Stimulated activated CD8-positive, alpha-beta memory T cell treated with anti-CD3 and anti-CD28 coated beads, Interleukin-15, amount 100 ng/mL, for 4 hours (primary cell): Measurements from ENCODE around the gene GNRHR.

Experiments used
- DNase-seq, 2 donors: peaks; one replicate each; pipeline ENCODE4 v3.0.0-alpha.2; 2020; ENCODE audit warnings: low read depth in 2 of 2

Gene GNRHR

DNA sequence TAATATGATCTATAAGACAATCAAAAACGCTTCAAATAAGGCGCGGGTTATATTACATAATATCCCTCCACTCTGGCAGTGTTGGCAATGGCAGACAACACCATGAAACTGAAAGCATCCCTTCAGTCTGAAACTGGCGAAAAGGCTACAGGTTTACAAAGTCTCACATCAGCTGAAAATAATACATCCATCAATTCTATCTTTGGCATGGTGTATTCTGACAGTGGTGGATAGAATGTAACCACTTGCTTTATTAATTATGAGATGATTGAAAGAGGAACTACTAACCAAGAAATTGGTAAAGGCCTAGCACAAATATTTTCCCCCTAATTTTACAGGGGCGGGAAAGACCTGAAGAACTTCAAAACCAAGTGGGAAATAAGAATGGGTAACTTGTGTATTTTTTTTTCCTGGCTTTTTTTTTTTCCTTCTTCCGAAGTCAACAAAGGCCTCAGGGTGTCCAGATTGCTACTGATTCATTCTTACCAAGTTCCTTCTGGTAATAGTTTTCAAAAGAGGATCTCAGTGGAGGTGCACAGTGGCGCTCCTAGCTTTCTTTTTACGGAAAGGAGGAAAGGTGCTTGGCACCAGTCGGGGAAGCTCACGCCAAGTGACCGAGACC is 54.0 kb downstream of the GNRHR start:
- no peak for DNase-seq

DNA sequence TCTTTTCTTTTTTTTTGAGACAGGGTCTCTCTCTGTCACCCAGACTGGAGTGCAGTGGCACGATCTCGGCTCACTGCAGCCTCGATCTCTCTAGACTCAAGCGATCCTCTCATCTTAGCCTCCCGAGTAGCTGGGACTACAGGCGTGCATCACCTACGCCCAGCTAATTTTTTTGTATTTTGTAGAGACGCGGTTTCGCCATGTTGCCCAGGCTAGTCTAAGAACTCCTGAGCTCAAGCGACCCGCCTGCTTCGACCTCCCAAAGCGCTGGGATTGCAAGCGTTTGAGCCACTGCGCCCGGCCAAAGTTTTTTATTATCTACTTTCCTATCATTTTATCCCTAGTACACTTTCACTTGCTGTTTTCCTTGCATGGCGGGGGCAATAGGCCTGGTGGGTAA is 54.6 kb downstream of the GNRHR start:
- no peak for DNase-seq

DNA sequence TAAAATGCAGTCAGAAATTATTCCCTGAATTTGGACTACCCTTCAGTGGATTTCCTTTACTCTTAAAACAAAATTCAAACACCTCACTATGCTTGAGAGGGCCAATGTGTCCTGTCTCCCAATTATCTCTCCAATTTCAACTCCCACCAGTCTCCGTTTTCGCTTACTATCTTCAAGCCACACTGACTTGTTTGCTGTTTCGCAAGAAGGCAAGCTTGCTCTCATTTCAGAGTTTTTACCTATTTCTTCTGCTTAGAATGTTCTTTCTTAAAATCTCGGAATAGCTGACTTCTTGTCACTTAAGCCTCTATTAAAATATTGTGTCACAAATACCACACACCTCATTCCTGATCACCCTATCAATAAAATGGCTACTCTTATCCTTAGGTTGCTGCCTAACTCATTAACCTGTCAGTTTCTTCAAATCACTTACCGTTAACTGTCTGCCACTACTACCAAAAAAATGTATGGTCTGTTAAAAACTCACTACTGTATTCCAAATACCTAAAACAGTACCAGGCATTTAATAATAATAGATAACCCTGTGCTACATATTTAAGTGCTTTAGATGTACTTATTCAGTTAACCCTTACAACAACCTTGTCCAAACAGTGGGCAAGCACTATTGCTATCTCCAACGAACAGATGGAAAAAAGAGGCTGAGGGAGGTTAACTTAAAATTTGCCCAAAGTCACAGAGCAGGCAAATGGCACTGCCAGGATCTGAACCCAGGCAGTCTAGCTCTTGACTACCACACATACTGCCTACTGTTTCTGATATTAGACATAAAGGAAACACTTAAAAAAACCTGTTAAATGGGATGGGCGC is 56.1 kb downstream of the GNRHR start:
- no peak for DNase-seq

DNA sequence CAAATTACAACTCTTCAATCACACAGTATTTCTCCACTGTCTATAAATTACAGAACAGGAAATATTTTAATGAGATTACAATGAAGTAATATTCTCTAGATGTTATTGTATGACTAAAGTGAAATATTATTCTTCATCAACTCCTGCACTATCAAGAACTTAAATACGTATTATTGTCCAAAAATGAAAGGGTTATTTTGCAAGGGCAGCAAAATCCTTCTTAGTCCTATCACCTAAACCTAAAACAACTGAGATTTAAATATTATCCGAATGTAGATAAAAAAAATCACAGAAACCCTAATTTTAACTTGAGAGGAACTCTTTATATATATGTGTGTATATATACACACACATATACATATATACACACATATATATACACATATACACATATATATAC is 58.1 kb downstream of the GNRHR start:
- DNase-seq: no peak

DNA sequence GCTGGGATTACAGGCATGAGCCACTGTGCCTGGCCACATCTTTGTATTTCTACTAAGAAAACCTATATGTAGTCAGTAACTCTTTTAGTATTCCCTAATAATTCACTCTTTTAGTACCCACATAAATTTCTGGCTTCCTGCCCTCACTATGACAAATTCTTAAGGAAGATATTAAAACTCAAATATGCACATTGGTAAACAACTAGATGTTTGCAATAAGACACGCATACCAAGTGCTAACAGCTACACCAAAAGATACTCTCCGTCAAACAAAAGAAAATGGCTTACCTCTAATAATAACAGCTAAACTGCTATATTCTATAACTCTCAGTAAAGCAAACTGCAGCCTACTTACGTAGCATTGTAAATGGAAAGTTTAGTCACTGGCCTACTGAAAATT is 59.5 kb downstream of the GNRHR start:
- no peak for DNase-seq

DNA sequence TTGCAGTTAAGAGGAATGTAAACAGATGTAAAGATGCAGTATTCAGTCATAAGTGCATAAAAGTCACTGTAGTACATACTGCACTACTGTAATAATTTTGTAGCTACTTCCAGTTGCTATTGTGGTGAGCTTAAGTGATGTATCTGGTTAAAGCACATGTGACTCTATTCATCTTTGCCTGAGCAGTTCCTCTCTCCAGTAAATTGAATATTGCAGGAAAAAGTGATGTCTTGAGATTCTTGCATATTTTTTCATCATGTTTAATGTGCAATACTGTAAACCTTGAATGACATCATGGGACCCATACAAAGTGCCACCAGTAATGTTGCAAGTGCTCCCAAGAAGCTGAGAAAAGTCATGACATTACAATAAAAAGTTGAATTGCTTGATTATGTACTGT is 62.9 kb downstream of the GNRHR start:
- no peak for DNase-seq
